NCI-H524 treated with DMSO at 0.1 percent for 48 hours (cell line): ENCODE results near the gene TIAM1.

Experiments
- DNase-seq: peaks from one replicate; lab custom pipeline; 2025; lab: John Stamatoyannopoulos, UW

The TIAM1 gene

GRCh38 chr21:31204801-31205200, 139.3 kb downstream of the TIAM1 start:
- DNase-seq: no peak

- no peak for DNase-seq
Measured at GRCh38 chr21:31203431-31204054, 140.5 kb downstream of the TIAM1 start.

- DNase-seq: no peak
Measured at GRCh38 chr21:31201548-31201947, 142.5 kb downstream of the TIAM1 start.

- DNase-seq: no peak
Measured at GRCh38 chr21:31201144-31201543, 142.9 kb downstream of the TIAM1 start.

GRCh38 chr21:31198575-31198974, 145.5 kb downstream of the TIAM1 start:
- no peak for DNase-seq

- DNase-seq: no peak
Measured at GRCh38 chr21:31196724-31197123, 147.3 kb downstream of the TIAM1 start.

- DNase-seq: no peak
Measured at GRCh38 chr21:31195334-31196015, 148.6 kb downstream of the TIAM1 start.

- no peak for DNase-seq
Measured at GRCh38 chr21:31194510-31195293, 149.4 kb downstream of the TIAM1 start.

- no peak for DNase-seq
Measured at GRCh38 chr21:31193761-31194160, 150.3 kb downstream of the TIAM1 start.

GRCh38 chr21:31191553-31191952, 152.5 kb downstream of the TIAM1 start:
- no peak for DNase-seq

GRCh38 chr21:31190516-31190915, 153.5 kb downstream of the TIAM1 start:
- DNase-seq: no peak

GRCh38 chr21:31187499-31187898, 156.6 kb downstream of the TIAM1 start:
- DNase-seq: no peak

- DNase-seq: no peak
Measured at GRCh38 chr21:31186916-31187315, 157.1 kb downstream of the TIAM1 start.

- DNase-seq: no peak
Measured at GRCh38 chr21:31185663-31186062, 158.4 kb downstream of the TIAM1 start.

- DNase-seq: no peak
Measured at GRCh38 chr21:31184876-31185275, 159.2 kb downstream of the TIAM1 start.

- DNase-seq: no peak
Measured at GRCh38 chr21:31184459-31184858, 159.6 kb downstream of the TIAM1 start.

- DNase-seq: no peak
Measured at GRCh38 chr21:31182231-31183140, 161.6 kb downstream of the TIAM1 start.

- DNase-seq: no peak
Measured at GRCh38 chr21:31181082-31181750, 162.8 kb downstream of the TIAM1 start.

GRCh38 chr21:31180256-31181081, 163.6 kb downstream of the TIAM1 start:
- DNase-seq: no peak

GRCh38 chr21:31176725-31177124, 167.3 kb downstream of the TIAM1 start:
- no peak for DNase-seq
